GM23248 (cell line): ENCODE data around the gene AKAP12.

Source experiments
- EZH2 ChIP-seq: fragments of 200-600 bp; sonication (generic); IDR thresholded peaks from 2 replicates; pipeline ENCODE4 v1.6.1; 2018; ENCODE audit warnings: antibody characterized with exemption, mild to moderate bottlenecking; ENCODE audit not compliant: insufficient read depth, poor library complexity, severe bottlenecking
- EZH2phosphoT487 ChIP-seq: fragments of 200-600 bp; sonication (generic); IDR thresholded peaks from 2 replicates; pipeline ENCODE4 v1.6.1; 2018; ENCODE audit warnings: antibody characterized with exemption, moderate library complexity, mild to moderate bottlenecking, low read depth; ENCODE audit not compliant: insufficient read depth

DNA sequence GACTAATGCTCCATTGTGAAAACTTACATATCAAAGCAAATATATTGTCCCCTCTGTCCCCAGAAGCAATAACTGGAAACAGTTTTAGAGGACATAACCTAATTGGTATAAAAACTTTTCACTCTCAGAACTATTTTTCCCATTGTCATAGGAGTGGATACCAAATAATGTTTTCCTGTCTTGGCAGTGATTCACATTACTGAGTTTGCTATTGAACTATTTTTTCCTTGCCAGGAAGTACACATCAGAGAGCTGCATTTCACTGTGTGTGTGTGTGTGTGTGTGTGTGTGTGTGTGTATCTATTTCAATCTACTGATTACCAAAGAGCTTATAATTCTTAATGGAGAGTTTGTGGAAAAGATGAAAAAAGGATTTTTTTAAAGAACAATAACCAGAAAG lies 45.4 kb downstream of the AKAP12 start:
- no peak for TF ChIP-seq EZH2phosphoT487
- no peak for TF ChIP-seq EZH2
